GM23248 (cell line): ENCODE data around the gene NEDD4L. TPM values are rescaled to one million over a fixed set of nuclear protein-coding genes. Genes with fewer than 3 reads are reported as not detected.

Experiments
- DNase-seq: peaks from one replicate; pipeline ENCODE4 v3.0.0-alpha.2; 2015
- H2AFZ ChIP-seq: fragments of 200-600 bp; sonication (generic); 2 replicates; pipeline ENCODE4 v1.6.1; 2016; ENCODE audit warnings: antibody characterized with exemption
- H3F3A ChIP-seq: fragments of 200-600 bp; sonication (generic); 2 replicates; pipeline ENCODE4 v1.6.1; 2016; ENCODE audit warnings: mild to moderate bottlenecking, antibody characterized with exemption, mixed run types; ENCODE audit not compliant: insufficient read depth
- H3K27ac ChIP-seq: fragments of 200-600 bp; sonication (generic); 2 replicates; pipeline ENCODE4 v1.5.1; 2016; ENCODE audit warnings: mild to moderate bottlenecking
- H3K27me3 ChIP-seq: fragments of 200-600 bp; sonication (generic); replicated peaks from 2 replicates; pipeline ENCODE4 v1.6.1; 2016; ENCODE audit warnings: mild to moderate bottlenecking; ENCODE audit not compliant: insufficient read depth
- H3K36me3 ChIP-seq: fragments of 200-600 bp; sonication (generic); 2 replicates; pipeline ENCODE4 v1.6.1; 2016; ENCODE audit warnings: low read depth, mild to moderate bottlenecking
- H3K4me1 ChIP-seq: fragments of 200-600 bp; sonication (generic); 2 replicates; pipeline ENCODE4 v1.6.1; 2016; ENCODE audit warnings: mild to moderate bottlenecking; ENCODE audit not compliant: insufficient read depth
- H3K4me2 ChIP-seq: fragments of 200-600 bp; sonication (generic); one replicate; pipeline ENCODE4 v1.6.1; 2016; ENCODE audit warnings: mild to moderate bottlenecking; ENCODE audit not compliant: unreplicated experiment
- H3K4me3 ChIP-seq: fragments of 200-600 bp; sonication (generic); 2 replicates; pipeline ENCODE4 v1.5.1; 2016; ENCODE audit warnings: mild to moderate bottlenecking
- H3K79me2 ChIP-seq: fragments of 200-600 bp; sonication (generic); 2 replicates; pipeline ENCODE4 v1.6.1; 2016; ENCODE audit warnings: mild to moderate bottlenecking; ENCODE audit not compliant: insufficient read depth
- H3K9ac ChIP-seq: fragments of 200-600 bp; sonication (generic); 2 replicates; pipeline ENCODE4 v1.6.1; 2016; ENCODE audit warnings: mild to moderate bottlenecking
- H3K9me2 ChIP-seq: fragments of 200-600 bp; sonication (generic); 2 replicates; pipeline ENCODE4 v1.6.1; 2016; ENCODE audit warnings: mixed run types, mild to moderate bottlenecking, moderate library complexity; ENCODE audit not compliant: insufficient read depth
- H3K9me3 ChIP-seq: fragments of 200-600 bp; sonication (generic); one replicate; pipeline ENCODE4 v1.6.1; 2017; ENCODE audit warnings: low read depth
- H4K20me1 ChIP-seq: fragments of 200-600 bp; sonication (generic); 2 replicates; pipeline ENCODE4 v1.6.0; 2016; ENCODE audit not compliant: insufficient read depth
- EZH2 ChIP-seq: fragments of 200-600 bp; sonication (generic); IDR thresholded peaks from 2 replicates; pipeline ENCODE4 v1.6.1; 2018; ENCODE audit warnings: antibody characterized with exemption, mild to moderate bottlenecking; ENCODE audit not compliant: insufficient read depth, poor library complexity, severe bottlenecking
- EZH2phosphoT487 ChIP-seq: fragments of 200-600 bp; sonication (generic); IDR thresholded peaks from 2 replicates; pipeline ENCODE4 v1.6.1; 2018; ENCODE audit warnings: antibody characterized with exemption, moderate library complexity, mild to moderate bottlenecking, low read depth; ENCODE audit not compliant: insufficient read depth
- WGBS, 2 experiments: methylation state at CpG; one replicate each; pipeline ENCODE4 v1.1.6; 2015 to 2017; ENCODE audit warnings: low lambda C conversion rate in 2 of 2, low coverage in 1 of 2; ENCODE audit errors: missing lambda C conversion rate in 2 of 2; 5-methylcytosine and 5-hydroxymethylcytosine counted together
- in situ Hi-C: fragments of 300-500 bp; cut with MboI; formaldehyde crosslinking; loops from 2 replicates; pipeline ENCODE4 v1.15.0; 2020
- polyA plus RNA-seq: library from polyadenylated mRNA; unstranded; fragments of >200 nt; fragmentation: Nextera tagmentation; extraction: Ambion mirVana; gene quantifications from 2 replicates; pipeline ENCODE4 v1.2.1, GENCODE V29; 2016
- total RNA-seq: library from RNA; depleted of rRNA; stranded (reverse); fragments of >200 nt; shearing (Covaris generic); gene quantifications from 2 replicates; pipeline ENCODE4 v1.2.3, GENCODE V29; 2014

NEDD4L gene
- total and polyA plus RNA-seq, 2 experiments from 2014 or later: 3.7 to 6.1 TPM

DNA sequence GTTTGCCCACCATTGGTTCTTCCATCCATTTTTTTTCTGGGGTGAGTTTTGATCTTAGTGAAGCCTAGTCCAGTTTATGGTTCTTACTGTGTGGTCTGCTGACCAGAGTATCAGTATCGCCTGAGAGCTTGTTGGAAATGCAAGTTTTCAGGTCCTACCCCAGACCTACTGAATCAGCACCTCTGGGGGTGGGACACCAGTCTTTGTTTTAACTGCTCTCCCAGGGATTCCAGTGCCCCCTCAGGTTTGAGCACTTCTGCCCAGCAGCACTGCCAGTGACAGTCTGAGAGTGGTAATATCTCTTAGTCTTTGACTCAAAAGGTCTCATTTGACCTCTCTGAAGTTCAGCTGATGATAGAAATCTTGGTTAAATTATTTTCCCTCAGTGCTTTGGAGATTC is 315.6 kb downstream of the NEDD4L start:
- Histone ChIP-seq H2AFZ (no peak overlapping the region), H3K4me3 (no peak overlapping the region), H3K27me3 (no peaks in the 10 kb centered on the region), H3K79me2 (no peaks in the 10 kb centered on the region), H3K27ac (0 out of 2 replicates have a peak overlapping the region, but pooled peaks have one; percentile 8), H3F3A (peaks cover 36% of the 10 kb centered on the region), H4K20me1 (no peaks in the 10 kb centered on the region), H3K4me2 (no peak overlapping the region), H3K4me1 (peaks cover 35% of the 10 kb centered on the region), H3K9ac (no peak overlapping the region), H3K36me3 (no peaks in the 10 kb centered on the region), H3K9me3 (no peaks in the 10 kb centered on the region), H3K9me2 (no peaks in the 10 kb centered on the region)
- no peak for DNase-seq
- in situ Hi-C loops: no loop called here
- 100% methylated on average over 1 of the region's 1 CpG for WGBS, 2 experiments
- no peak for TF ChIP-seq EZH2
- TF ChIP-seq EZH2phosphoT487: no peak

DNA sequence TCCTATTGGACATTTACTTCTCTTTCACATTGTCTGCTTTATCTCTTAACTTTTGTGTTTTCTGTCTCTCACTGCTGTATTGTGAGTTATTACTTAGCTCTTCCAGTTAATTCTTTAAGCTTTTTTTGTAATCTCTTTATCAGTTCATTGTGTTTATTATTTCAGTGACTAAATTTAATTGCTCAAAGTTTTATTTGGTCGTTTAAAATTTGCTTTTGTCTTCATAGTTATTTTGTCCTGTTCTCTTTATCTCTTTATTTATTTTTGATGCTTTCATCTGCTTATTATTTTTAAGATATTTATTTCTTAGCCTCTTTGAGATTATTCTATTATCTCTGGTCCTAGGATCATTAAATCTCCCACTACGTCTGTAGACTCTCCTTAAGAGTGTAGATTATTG is 316.3 kb downstream of the NEDD4L start:
- H3F3A ChIP-seq: peaks cover 43% of the 10 kb centered on the region
- peaks cover 42% of the 10 kb centered on the region for H3K4me1 ChIP-seq
- in situ Hi-C loops: no loop called here
- no peaks in the 10 kb centered on the region for H3K36me3 ChIP-seq
- H3K4me2 ChIP-seq: no peak overlapping the region
- no peak for TF ChIP-seq EZH2phosphoT487
- no peak for TF ChIP-seq EZH2
- WGBS, 2 experiments: 89 to 100% methylated on average over 2 of the region's 2 CpGs
- H2AFZ ChIP-seq: no peak overlapping the region
- no peaks in the 10 kb centered on the region for H3K9me3 ChIP-seq
- H3K79me2 ChIP-seq: no peaks in the 10 kb centered on the region
- no peak overlapping the region for H3K4me3 ChIP-seq
- no peak for DNase-seq
- no peak overlapping the region for H3K9ac ChIP-seq
- no peaks in the 10 kb centered on the region for H3K9me2 ChIP-seq
- no peaks in the 10 kb centered on the region for H4K20me1 ChIP-seq
- H3K27ac ChIP-seq: no peak overlapping the region
- no peaks in the 10 kb centered on the region for H3K27me3 ChIP-seq

DNA sequence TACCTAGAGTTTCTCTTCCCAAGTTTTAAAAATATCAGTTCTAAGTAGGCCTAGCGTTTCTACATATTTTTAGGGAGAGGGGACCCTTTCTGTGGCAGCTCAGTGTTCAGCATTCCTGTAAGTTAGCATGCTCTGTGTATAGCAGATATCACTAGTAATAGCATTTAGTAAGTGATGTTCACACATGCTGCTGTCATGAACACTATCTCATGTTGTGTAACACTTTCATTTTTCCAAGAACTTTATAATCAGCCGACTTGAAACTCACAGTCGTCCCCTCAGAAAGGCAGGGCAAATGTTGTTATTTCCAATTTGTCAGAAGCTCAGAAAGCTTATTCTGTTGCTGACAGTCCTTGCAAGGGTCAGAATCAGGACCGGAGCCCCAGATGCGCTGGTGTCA is 317.2 kb downstream of the NEDD4L start:
- Histone ChIP-seq H2AFZ (no peak overlapping the region), H3K27me3 (no peaks in the 10 kb centered on the region), H3K4me3 (no peak overlapping the region), H3K4me2 (peak overlapping the region; percentile 77), H3K9ac (peak overlapping the region; percentile 79), H3K9me3 (no peaks in the 10 kb centered on the region), H3K27ac (peak overlapping the region; percentile 98), H3K79me2 (no peaks in the 10 kb centered on the region), H3F3A (peaks cover 50% of the 10 kb centered on the region), H4K20me1 (no peaks in the 10 kb centered on the region), H3K4me1 (peaks cover 45% of the 10 kb centered on the region), H3K9me2 (no peaks in the 10 kb centered on the region), H3K36me3 (no peaks in the 10 kb centered on the region)
- in situ Hi-C loops: no loop called here
- 95 to 99% methylated on average over 5 of the region's 5 CpGs for WGBS, 2 experiments
- no peak for TF ChIP-seq EZH2phosphoT487
- TF ChIP-seq EZH2: no peak
- DNase-seq: no peak

DNA sequence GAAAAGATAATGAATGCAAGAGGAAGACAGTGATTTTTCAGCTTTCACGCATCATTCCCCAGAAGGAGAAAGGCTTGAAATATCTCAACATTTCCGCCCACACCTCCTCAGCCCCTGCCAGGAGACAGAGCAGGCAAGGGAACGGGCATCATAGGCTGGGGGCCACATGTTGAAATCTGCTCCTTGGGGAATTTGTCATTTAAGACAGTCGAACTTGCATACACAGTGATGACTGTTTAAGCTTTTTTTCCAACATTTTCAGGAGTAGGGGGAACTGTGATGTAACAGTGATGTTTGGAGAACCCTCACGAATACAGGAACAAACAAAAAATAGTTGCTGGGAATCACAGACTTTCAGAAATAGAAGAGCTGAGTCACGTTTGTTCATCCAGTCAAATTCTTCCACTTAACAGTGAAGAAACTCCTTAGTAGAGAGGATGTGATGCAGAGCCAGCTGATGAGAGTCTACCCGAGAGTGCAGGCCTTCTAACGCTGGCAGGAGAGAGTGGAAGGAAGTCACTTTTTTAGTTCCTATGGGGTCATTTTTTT is 318.1 kb downstream of the NEDD4L start:
- in situ Hi-C loops: no loop called here
- Histone ChIP-seq H3K4me3 (peak overlapping the region; percentile 46), H3K4me1 (peaks cover 45% of the 10 kb centered on the region), H3K27me3 (no peaks in the 10 kb centered on the region), H3K9me2 (no peaks in the 10 kb centered on the region), H3K9me3 (no peaks in the 10 kb centered on the region), H3K79me2 (no peaks in the 10 kb centered on the region), H2AFZ (peak overlapping the region; percentile 56), H4K20me1 (no peaks in the 10 kb centered on the region), H3K36me3 (no peaks in the 10 kb centered on the region), H3F3A (peaks cover 50% of the 10 kb centered on the region), H3K9ac (peak overlapping the region; percentile 79), H3K4me2 (peak overlapping the region; percentile 77), H3K27ac (peak overlapping the region; percentile 98)
- WGBS, 2 experiments: 4 to 5% methylated on average over 8 of the region's 8 CpGs
- no peak for TF ChIP-seq EZH2phosphoT487
- no peak for TF ChIP-seq EZH2
- peak; percentile 98 for DNase-seq
